ENCODE measurements around the gene POLR1B. TPM values are rescaled to one million over a fixed set of nuclear protein-coding genes. Genes with fewer than 3 reads are reported as not detected.

Gene POLR1B
- total RNA-seq, 1 experiment from 2014 or later: 83.6 TPM

- H4K5ac ChIP-seq (ENCODE audit: insufficient read length, low read depth, low read length): no peak overlapping the region
- H3K4me3 Mint-ChIP-seq: no peak overlapping the region
Observed at GRCh38 chr2:112605926-112606325, 63.7 kb downstream of the POLR1B start.

More at GRCh38 chr2:112605926-112606325, 63.7 kb downstream of the POLR1B start:
- Histone ChIP-seq H3K79me1 (ENCODE audit: insufficient read depth, low read depth, low read length, poor library complexity, severe bottlenecking) (no peaks in the 10 kb centered on the region), H2BK20ac (ENCODE audit: low read depth, low read length, poor library complexity, severe bottlenecking) (no peak overlapping the region), H4K91ac (ENCODE audit: insufficient read length, low read depth, low read length) (no peak overlapping the region), H3K9ac (ENCODE audit: extremely low read depth, insufficient read length, low read length) (no peak overlapping the region), H3T11ph (ENCODE audit: low read length) (no peak overlapping the region), H3K18ac (ENCODE audit: insufficient read length, low read depth, low read length) (no peak overlapping the region), H3K56ac (ENCODE audit: insufficient read length, low read depth, low read length) (no peak overlapping the region), H2BK15ac (ENCODE audit: low read depth, low read length) (no peak overlapping the region), H3K27ac (ENCODE audit: insufficient read length, low read depth, low read length) (no peak overlapping the region), H3K27me3 (ENCODE audit: insufficient read depth, low read length) (no peaks in the 10 kb centered on the region), H3K4me2 (ENCODE audit: insufficient read depth, insufficient read length, low read length) (no peak overlapping the region), H3K79me2 (ENCODE audit: insufficient read depth, low read length) (no peaks in the 10 kb centered on the region), H3K4me1 (ENCODE audit: insufficient read depth, low read length) (no peaks in the 10 kb centered on the region), H3K14ac (ENCODE audit: insufficient read depth, low read length) (no peak overlapping the region), H2BK5ac (ENCODE audit: insufficient read length, low read length) (no peak overlapping the region), H2BK120ac (ENCODE audit: low read depth, low read length, poor library complexity, severe bottlenecking) (no peak overlapping the region), H3K23ac (ENCODE audit: insufficient read length, low read depth, low read length) (no peak overlapping the region), H4K20me1 (ENCODE audit: control insufficient read depth, insufficient read depth, insufficient read length) (no peaks in the 10 kb centered on the region), H4K8ac (replicated peaks; ENCODE audit: insufficient read length, low read depth, low read length) (no peak overlapping the region), H2AFZ (ENCODE audit: low read length) (no peak overlapping the region), H3K9me3 (ENCODE audit: control insufficient read depth, low read depth, low read length) (no peaks in the 10 kb centered on the region), H2BK12ac (ENCODE audit: insufficient read length, low read depth, low read length) (no peak overlapping the region), H3K23me2 (ENCODE audit: insufficient read length, low read depth, low read length, poor library complexity, severe bottlenecking) (no peaks in the 10 kb centered on the region), H3K4ac (ENCODE audit: low read depth, low read length) (no peak overlapping the region), H2AK5ac (ENCODE audit: insufficient read length, low read length) (no peak overlapping the region)
- Mint-ChIP-seq H3K27me3 (ENCODE audit: low read depth) (peaks cover 5% of the 10 kb centered on the region; the same call in 1 of the 2 replicates), H3K36me3 (ENCODE audit: insufficient read depth in 1 of 3, low read depth in 3 of 3) (no peaks in the 10 kb centered on the region), H3K4me1 (no peaks in the 10 kb centered on the region), H3K9me3 (peaks cover 13 to 19% of the 10 kb centered on the region in 2 experiments; a peak in 2 of 5 replicates), H3K27ac (no peak overlapping the region)
- TF ChIP-seq, protein P1, sequence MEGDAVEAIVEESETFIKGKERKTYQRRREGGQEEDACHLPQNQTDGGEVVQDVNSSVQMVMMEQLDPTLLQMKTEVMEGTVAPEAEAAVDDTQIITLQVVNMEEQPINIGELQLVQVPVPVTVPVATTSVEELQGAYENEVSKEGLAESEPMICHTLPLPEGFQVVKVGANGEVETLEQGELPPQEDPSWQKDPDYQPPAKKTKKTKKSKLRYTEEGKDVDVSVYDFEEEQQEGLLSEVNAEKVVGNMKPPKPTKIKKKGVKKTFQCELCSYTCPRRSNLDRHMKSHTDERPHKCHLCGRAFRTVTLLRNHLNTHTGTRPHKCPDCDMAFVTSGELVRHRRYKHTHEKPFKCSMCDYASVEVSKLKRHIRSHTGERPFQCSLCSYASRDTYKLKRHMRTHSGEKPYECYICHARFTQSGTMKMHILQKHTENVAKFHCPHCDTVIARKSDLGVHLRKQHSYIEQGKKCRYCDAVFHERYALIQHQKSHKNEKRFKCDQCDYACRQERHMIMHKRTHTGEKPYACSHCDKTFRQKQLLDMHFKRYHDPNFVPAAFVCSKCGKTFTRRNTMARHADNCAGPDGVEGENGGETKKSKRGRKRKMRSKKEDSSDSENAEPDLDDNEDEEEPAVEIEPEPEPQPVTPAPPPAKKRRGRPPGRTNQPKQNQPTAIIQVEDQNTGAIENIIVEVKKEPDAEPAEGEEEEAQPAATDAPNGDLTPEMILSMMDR (conservative IDR thresholded peaks at IDR 0.05): no peak
- WGBS (ENCODE audit: extremely low coverage, insufficient read length, low lambda C conversion rate): no CpG with 5 or more reads among the region's 5 CpGs
- no peak for DNase-seq

Data from H9 (cell line).